ENCODE measurements around the gene CARD6. TPM values are rescaled to one million over a fixed set of nuclear protein-coding genes. Genes with fewer than 3 reads are reported as not detected.
A peak's percentile ranks its signal among the peaks of the same experiment; 100 is the strongest.
"Not testable (repeated sequence)": the region's sequence is repeated elsewhere in the genome, so short reads cannot be mapped to it uniquely, and the experiment has no call there.

Gene CARD6
- polyA plus RNA-seq, 4 donors = 2.5 to 3.6 (median 2.8) TPM

DNA sequence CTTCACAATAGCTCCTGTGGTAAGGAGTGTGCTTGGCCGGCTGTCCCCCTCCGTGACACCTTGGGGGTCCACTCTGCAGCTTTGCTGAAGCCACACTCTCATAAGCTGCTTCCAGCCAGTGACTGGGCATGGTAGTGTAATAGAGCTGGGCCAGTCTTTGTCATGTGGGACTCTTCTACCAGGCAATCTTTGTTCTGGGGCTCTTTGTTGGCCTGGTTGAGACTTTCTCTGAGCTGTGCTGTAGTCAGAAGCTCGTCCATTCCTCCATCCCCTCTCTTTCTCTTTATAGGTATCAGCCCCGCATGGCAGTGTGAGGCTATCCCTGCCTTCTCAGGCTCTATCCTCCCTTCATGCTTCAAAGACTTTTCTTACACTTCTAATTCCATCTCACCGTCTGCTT is 25.7 kb downstream of the CARD6 start:
- no peak for DNase-seq (ENCODE audit: low read depth in 4 of 4, low spot score in 2 of 4)

DNA sequence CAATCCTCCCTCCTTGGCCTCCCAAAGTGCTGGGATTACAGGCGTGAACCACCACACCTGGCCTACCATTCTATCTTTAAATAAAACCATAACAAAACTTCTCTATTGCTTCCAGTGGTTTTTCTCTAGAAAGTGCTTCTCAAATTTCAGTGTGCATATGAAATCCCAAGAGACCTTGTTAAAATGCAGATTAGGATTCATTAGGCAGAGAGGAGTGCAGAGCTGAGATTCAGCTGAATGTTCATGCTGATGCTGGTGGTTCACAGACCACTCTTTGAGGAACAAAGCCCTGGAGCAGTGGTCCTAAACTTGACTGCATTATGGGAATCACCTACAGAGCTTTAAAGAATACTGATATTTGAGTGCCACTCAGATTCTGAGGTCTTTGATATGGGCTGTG is 28.2 kb downstream of the CARD6 start:
- no peak for DNase-seq (ENCODE audit: low read depth in 4 of 4, low spot score in 2 of 4)

DNA sequence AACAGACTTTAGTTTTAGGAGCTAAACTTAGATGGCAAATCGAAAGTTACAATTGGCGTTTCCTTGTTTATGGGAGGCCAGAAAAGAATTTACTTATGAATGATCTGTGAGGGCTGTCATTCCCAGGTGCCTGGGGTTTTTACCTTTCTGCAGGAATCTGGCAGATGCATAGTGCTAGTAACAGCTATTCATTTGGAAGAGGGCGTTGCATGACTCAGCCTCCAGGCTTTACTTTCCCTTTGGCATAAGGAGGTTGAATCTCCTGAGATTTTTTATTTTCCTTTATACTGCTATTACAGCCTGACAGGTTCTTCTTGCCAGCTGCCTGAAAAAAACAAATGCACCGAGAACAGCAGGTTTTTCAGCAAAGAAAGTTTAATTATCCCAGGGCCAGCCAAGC is 30.0 kb downstream of the CARD6 start:
- DNase-seq (ENCODE audit: low read depth in 4 of 4, low spot score in 2 of 4) = no peak

DNA sequence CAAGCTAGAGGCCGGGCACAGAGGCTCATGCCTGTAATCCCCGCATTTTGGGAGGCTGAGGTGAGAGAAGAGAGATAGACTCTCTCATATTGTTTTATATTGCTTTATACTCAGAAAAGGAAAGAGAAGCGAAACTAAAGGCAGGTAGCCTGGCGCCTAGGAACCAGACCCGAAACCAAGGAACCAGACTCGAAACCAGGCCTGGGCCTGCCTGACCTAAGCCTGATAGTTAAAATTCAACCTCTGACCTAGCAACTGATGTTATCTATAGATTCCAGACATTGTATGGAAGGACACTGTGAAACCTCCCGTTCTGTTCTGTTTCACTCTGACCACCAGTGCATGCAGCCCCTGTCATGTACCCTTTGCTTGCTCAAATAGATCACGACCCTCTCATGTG is 31.1 kb downstream of the CARD6 start:
- not testable (repeated sequence) for DNase-seq (ENCODE audit: low read depth in 4 of 4, low spot score in 2 of 4)

DNA sequence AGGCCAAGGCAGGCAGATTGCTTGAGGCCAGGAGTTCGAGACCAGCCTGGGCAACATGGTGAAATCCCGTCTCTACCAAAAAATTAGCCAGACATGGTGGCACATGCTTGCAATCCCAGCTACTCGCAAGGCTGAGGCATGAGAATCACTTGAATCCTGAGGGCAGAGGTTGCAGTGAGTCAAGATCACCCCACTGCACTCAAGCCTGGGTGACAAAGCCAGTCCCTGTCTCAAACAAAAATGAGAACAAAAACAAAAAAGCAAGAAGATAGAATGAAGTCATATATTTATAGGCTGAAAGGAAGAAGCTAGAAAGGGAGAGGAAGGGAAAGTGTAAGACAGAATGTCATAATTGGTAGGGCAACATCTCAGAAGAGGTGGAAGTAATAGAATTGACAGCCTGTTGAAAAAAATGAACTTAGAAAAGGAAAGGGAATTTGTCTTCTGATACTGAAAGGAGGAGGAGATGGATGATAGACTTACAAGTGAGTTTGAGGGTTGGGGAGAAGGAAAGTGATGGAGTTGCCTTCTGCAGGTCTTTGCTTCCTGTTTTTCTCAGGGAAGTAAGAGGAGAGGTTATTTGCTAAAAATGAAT is 32.2 kb downstream of the CARD6 start:
- DNase-seq (ENCODE audit: low read depth in 4 of 4, low spot score in 2 of 4) = no peak

DNA sequence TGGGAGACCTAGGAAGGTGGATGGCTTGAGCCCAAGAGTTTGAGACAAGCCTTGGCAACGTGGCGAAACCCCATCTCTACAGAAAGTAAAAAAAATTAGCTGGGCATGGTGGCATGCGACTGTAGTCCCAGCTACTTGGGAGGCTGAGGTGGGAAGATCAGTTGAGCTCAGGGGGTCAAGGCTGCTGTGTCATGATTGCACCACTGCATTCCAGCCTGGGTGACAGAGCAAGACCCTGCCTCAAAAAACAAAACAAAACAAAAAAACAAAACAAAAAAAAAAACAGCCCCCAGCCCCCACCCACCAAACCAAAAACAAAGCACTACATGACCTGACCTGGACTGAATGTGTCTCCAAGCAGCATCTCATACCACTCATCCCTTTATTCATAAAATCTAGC is 34.8 kb downstream of the CARD6 start:
- DNase-seq (ENCODE audit: low read depth in 4 of 4, low spot score in 2 of 4) = no peak

DNA sequence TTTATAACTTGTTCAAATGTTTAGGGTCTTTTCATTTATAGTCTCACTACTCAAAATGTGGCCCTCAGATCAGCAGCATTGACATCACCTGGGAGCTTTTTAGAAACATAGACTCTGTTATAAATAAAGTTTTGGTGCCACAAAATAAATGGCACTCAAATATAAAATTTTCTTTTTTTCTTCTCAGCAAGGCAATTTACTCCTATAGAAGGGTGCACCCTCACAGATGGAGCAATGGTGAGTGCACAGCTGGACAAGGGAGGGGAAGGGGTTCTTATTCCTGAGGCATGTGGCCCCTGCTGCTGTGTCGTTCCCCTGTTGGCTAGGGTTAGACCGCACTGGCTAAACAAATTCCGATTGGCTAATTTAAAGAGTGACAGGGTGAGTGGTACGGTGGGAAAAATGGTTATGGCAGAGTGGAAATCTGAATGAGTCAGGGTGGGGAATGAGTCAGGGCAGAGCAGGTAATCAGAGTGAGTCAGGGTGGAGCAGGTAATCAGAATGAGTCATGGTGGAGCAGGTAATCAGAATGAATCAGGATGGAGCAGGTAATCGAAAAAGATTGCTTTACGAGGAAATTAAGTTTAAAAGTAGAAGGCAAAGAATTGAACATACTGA is 36.3 kb downstream of the CARD6 start:
- DNase-seq (ENCODE audit: low read depth in 4 of 4, low spot score in 2 of 4) = no peak

DNA sequence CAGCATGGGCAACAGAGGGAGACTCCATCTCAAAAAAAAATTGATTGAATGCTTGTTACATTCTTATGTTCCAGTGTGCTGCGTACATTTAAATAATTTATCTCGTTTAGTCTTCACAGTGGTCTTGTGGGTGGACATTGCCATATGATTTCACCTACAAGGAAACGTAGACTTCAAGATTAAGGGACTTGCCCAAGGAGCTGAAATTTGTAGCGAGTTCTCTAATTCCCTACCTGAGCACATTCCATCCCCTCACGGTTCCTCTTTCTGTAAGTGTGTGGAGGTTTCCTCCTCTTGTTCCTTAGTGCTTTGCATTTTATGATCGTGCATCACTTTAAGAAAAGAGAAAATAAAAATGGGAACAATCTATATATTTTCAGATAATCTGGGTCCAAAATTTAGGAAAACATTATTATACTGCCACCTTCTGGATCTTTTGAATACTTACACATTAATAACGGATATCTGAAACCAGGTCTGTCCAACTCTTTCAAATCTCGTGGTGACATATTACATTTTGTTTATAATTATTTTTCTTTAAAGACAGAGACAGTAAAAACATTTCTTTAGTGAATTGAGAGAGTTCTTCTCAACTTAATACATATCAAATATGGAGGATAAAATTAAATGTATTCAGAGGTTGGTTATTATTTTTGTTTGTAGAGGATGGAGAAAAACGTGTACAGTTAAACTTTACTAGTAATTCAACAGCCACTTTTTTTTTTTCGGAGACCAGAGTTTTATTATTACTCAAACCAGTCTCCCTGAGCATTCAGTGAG is 38.2 kb downstream of the CARD6 start:
- no peak for DNase-seq (ENCODE audit: low read depth in 4 of 4, low spot score in 2 of 4)

DNA sequence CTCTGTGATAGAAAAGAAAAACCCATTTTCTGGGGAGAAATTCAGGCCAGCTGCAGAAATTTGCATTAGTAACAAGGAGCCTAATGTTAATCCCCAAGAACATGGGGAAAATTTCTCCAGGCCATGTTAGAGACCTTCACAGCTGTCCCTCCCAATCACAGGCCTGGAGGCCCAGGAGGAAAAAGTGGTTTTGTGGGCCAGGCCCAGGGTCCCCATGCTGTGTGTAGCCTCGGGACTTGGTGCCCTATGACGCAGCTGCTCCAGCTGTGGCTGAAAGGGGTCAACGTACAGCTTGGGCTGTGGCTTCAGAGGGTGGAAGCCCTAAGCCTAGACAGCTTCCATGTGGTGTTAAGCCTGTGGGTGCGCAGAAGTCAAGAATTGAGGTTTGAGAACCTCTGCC is 41.1 kb downstream of the CARD6 start:
- DNase-seq (ENCODE audit: low read depth in 4 of 4, low spot score in 2 of 4) = no peak

DNA sequence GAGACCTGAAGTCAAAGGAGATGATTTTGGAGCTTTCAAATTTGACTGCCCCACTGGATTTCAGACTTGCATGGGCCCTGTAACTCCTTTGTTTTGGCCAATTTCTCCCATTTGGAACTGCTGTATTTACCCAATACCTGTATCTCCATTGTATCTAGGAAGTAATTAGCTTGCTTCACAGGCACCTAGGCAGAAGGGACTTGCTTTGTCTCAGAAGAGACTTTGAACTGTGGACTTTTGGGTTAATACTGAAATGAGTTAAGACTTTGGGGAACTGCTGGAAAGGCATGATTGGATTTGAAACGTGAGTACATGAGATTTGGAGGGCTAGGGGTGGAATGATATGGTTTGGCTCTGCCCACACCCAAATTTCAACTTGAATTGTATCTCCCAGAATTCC is 41.9 kb downstream of the CARD6 start:
- not testable (repeated sequence) for DNase-seq (ENCODE audit: low read depth in 4 of 4, low spot score in 2 of 4)

DNA sequence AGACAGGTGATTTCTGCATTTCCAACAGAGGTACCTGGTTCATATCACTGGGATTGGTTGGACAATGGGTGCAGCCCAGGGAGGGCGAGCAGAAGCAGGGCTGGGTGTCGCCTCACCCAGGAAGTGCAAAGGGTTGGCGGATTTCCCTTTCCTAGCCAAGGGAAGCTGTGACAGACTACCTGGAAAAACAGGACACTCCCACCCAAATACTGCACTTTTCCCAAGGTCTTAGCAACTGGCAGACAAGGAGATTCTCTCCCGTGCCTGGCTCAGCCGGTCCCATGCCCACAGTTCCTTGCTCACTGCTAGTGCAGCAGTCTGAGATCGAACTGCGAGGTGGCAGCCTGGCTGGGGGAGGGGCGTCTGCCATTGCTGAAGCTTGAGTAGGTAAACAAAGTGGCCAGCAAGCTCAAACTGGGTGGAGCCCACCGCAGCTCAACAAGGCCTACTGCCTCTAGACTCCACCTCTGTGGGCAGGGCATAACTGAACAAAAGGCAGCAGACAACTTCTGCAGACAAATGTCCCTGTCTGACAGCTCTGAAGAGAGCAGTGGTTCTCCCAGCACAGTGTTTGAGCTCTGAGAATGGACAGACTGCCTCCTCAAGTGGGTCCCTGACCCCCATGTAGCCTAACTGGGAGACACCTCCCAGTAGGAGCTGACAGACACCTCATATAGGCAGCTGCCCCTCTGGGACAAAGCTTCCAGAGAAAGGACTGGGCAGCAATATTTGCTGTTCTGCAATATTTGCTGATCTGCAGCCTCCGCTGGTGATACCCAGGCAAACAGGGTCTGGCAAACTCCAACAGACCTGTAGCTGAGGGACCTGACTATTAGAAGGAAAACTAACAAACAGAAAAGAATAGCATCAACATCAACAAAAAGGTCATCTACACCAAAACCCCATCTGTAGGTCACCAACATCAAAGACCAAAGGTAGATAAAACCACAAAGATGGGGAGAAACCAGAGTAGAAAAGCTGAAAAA is 54.6 kb downstream of the CARD6 start:
- DNase-seq (ENCODE audit: low read depth in 4 of 4, low spot score in 2 of 4) = not testable (repeated sequence)

DNA sequence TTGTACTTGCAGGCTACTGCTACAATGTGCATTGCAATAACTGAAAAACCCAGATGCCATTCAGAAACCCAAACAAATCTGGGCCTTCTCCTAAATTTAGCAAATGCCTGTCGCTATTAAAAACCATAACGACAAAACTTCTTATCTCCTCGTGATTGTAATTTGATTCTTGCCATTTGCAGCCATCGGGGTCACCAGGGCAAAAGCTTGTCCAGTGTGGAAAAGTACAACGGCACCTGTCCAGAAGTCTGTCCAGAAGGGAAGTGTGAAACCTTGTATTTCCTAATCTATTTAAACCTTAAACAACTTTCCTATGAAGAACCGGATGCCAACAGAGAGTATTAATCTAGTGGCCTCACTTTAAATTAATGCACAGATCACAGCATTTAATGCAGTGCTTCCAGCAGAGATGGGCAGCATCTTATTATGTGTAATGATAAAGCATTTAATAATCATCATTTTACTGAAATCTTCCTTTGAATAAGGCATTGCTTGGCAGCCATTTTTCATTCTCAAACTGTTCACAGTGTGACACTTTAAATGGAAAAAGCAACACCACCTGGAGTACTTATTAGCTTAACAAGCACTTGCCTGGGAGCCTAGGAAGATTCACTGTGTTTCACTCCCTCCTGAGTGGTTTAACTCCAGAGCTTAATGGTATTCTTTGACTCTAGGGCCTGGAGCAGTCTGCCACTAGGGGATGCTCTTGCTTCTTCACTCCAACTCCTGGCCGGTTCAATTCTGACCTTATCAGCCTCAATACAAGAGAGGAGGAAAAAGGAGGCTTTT is 63.2 kb downstream of the CARD6 start:
- peak in 3 of 4 donors; percentile 42 to 53 (median 44) for DNase-seq (ENCODE audit: low read depth in 4 of 4, low spot score in 2 of 4)

DNA sequence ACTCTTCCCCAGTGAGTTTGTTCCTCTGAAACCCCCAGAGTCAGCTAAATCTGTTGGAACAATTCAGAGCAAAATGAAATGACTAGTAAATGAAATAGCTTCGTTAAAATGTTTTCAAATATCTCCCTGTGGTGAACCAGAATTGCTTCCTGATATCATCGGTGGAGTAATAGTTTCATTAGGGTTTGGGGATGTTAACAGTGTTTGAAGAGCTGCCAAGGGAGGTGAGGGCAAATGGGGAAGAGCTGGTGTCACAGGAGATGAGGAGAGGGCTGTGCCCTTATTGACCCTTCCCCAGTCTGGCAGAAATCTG is 63.8 kb downstream of the CARD6 start:
- DNase-seq (ENCODE audit: low read depth in 4 of 4, low spot score in 2 of 4) = no peak

DNA sequence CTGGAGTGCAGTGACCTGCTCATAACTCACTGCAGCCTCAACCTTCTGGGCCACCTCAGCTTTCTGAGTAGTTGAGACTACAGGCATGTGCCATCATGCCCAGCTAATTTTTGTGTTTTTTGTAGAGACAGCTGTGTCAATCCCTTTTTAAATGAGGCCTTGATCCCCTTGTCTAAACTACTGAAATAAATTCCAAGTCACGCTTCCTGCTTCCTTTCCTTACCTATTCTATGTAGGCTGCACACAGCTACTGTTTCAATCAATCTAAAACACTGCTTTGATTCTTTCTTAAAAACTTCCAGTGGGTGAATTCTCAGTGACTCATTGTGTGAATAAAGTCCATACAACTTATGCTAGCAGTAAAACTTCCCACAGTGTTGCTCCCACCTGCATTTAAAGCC is 65.2 kb downstream of the CARD6 start:
- DNase-seq (ENCODE audit: low read depth in 4 of 4, low spot score in 2 of 4) = no peak

DNA sequence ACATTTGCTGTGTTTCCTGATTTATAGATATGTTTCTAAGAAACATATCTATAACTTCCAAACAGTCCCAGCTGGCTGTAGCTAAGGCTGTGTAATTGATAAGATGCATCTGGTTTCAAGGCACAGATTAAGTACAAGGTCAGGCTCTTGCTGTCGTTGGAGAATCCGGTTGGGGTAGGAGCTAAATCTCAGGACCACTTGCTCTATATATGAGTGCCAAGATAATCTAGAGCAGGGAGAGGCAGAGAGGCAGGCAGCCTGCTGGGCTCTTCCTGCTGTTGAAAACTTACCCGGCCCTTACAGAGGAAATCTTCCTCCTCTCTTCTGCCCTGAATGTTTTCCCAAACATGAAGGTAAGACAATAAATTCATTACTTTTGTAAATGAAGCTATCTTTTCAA is 68.1 kb downstream of the CARD6 start, which contains the start of gene C7:
TSS of gene C7 (plus strand) at position 234 of the 400 bp plus-strand sequence. CDS start at position 348, 114 bp downstream.
- peak in 3 of 4 donors; percentile 34 to 50 (median 45) for DNase-seq (ENCODE audit: low read depth in 4 of 4, low spot score in 2 of 4)

DNA sequence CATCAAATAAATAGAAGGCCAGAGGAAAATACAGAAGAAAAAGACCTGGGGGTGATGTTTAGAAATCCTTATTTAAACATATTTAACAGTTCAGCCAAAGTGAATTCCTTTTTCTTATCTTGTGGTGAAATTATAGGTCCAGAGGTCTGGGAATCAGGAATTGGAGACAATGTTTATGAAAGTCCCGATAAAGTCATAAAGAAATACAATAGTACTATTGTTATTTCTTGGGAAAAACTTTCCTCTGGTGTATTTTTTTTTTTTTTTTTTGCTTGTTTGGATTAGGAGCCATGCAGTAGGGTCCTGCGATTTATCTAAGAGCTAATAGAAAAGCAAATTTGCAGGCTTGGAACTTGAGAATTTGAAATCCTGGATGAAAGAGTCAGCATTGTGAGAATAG is 68.6 kb downstream of the CARD6 start:
- DNase-seq (ENCODE audit: low read depth in 4 of 4, low spot score in 2 of 4) = no peak
